Amniotic epithelial cell (primary cell): ENCODE measurements around the gene ANKRD55.
"Not testable (repeated sequence)": the region's sequence is repeated elsewhere in the genome, so short reads cannot be mapped to it uniquely, and the experiment has no call there.

Experiments
- DNase-seq: peaks from one replicate; pipeline ENCODE4 v3.0.0-alpha.2; 2010; ENCODE audit warnings: low read depth

Gene ANKRD55

GRCh38 chr5:56102207-56102606 is 130.9 kb downstream of the ANKRD55 start:
- DNase-seq = not testable (repeated sequence)

- DNase-seq = no peak
These were observed 131.9 kb downstream of the ANKRD55 start for GRCh38 chr5:56101180-56101579.

GRCh38 chr5:56100439-56101176 is 132.5 kb downstream of the ANKRD55 start:
- DNase-seq = no peak

GRCh38 chr5:56099346-56099745 is 133.8 kb downstream of the ANKRD55 start:
- DNase-seq = peak; percentile 83

GRCh38 chr5:56097055-56097454 is 136.1 kb downstream of the ANKRD55 start:
- DNase-seq = no peak

- no peak for DNase-seq
These were observed 137.5 kb downstream of the ANKRD55 start for GRCh38 chr5:56095579-56096102.

GRCh38 chr5:56094579-56095361 is 138.4 kb downstream of the ANKRD55 start:
- no peak for DNase-seq

- no peak for DNase-seq
These were observed 139.2 kb downstream of the ANKRD55 start for GRCh38 chr5:56093970-56094369.

GRCh38 chr5:56092115-56092514 is 141.0 kb downstream of the ANKRD55 start:
- DNase-seq = no peak

GRCh38 chr5:56091664-56092063 is 141.5 kb downstream of the ANKRD55 start:
- no peak for DNase-seq

GRCh38 chr5:56090793-56091460 is 142.2 kb downstream of the ANKRD55 start:
- no peak for DNase-seq

GRCh38 chr5:56088967-56089829 is 143.9 kb downstream of the ANKRD55 start:
- DNase-seq = peak; percentile 91

GRCh38 chr5:56088431-56088949 is 144.6 kb downstream of the ANKRD55 start:
- no peak for DNase-seq

GRCh38 chr5:56085193-56085592 is 147.9 kb downstream of the ANKRD55 start:
- peak; percentile 93 for DNase-seq

- no peak for DNase-seq
These were observed 149.8 kb downstream of the ANKRD55 start for GRCh38 chr5:56083286-56083854.

GRCh38 chr5:56081053-56081642 is 152.0 kb downstream of the ANKRD55 start:
- DNase-seq = peak; percentile 44

GRCh38 chr5:56080375-56081052 is 152.6 kb downstream of the ANKRD55 start:
- DNase-seq = no peak

GRCh38 chr5:56079157-56079500 is 154.0 kb downstream of the ANKRD55 start:
- not testable (repeated sequence) for DNase-seq

GRCh38 chr5:56078278-56079156 is 154.6 kb downstream of the ANKRD55 start:
- DNase-seq = no peak
